Memory B cell (primary cell): ENCODE results near the gene SLAMF8.
A peak's percentile ranks its signal among the peaks of the same experiment; 100 is the strongest.

Experiments
- ATAC-seq: fragments of 150-1000 bp; cut with Tn5 transposase; 2 replicates; pipeline ENCODE4 v1.10.0; 2021; ENCODE audit warnings: low read depth, mild to moderate bottlenecking, moderate library complexity
- DNase-seq, 2 donors: peaks; one replicate each; pipeline ENCODE4 v3.0.0; 2022; ENCODE audit warnings: low spot score in 2 of 2
- H3K27ac Mint-ChIP-seq: one replicate; pipeline ENCODE4 v1.8.0; 2022; ENCODE audit warnings: mild to moderate bottlenecking, moderate library complexity, mixed read lengths
- H3K27me3 Mint-ChIP-seq: one replicate; pipeline ENCODE4 v1.8.0; 2022; ENCODE audit warnings: mixed read lengths
- H3K36me3 Mint-ChIP-seq: one replicate; pipeline ENCODE4 v1.8.0; 2022; ENCODE audit warnings: mild to moderate bottlenecking, mixed read lengths
- H3K4me1 Mint-ChIP-seq: one replicate; pipeline ENCODE4 v1.8.0; 2022; ENCODE audit warnings: mixed read lengths
- H3K4me3 Mint-ChIP-seq: one replicate; pipeline ENCODE4 v1.8.0; 2022; ENCODE audit warnings: mild to moderate bottlenecking, moderate library complexity, mixed read lengths
- H3K9me3 Mint-ChIP-seq: one replicate; pipeline ENCODE4 v1.8.0; 2022; ENCODE audit warnings: mixed read lengths

Gene SLAMF8

DNA sequence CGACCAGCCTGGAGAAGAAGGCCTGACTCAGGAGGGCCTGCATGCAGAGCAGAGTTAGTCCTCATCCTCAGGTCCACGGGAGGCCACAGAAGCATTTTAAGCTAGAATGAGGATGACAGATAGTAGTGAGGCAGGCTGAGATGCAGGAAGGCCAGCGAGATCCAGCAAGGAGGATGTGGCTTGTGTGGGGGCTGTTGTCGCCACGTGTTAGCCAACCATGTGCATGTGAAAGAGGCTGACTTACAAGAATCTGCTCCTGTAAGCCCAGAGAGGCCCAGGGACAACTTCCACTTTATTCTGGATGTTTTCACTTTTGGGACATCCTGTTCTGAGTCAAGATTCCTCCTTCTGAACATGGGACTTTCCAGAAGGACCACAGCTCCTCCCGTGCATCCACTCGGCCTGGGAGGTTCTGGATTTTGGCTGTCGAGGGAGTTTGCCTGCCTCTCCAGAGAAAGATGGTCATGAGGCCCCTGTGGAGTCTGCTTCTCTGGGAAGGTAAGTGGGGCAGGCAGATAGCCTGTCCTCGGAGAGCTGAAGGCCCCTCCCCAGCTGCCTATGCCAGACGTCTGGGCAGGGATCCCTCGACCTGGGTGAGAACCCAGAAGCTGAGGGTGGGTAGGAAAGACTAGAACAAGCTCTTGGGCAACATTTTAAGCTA, at the start of gene SLAMF8:
Gene SLAMF8 (plus strand): TSS at position 433 of the 661 bp plus-strand sequence. CDS start 26 bp downstream, at position 459.
- no peaks in the 10 kb centered on the region for H3K9me3 Mint-ChIP-seq
- H3K27ac Mint-ChIP-seq, result peak within 1 kb of the TSS; percentile 21
- no peak for ATAC-seq
- DNase-seq, result no peak
- H3K27me3 Mint-ChIP-seq, result peaks cover 28% of the 10 kb centered on the region
- no peaks in the 10 kb centered on the region for H3K36me3 Mint-ChIP-seq
- H3K4me1 Mint-ChIP-seq, result peaks cover 12% of the 10 kb centered on the region
- no peak within 1 kb of the TSS for H3K4me3 Mint-ChIP-seq

DNA sequence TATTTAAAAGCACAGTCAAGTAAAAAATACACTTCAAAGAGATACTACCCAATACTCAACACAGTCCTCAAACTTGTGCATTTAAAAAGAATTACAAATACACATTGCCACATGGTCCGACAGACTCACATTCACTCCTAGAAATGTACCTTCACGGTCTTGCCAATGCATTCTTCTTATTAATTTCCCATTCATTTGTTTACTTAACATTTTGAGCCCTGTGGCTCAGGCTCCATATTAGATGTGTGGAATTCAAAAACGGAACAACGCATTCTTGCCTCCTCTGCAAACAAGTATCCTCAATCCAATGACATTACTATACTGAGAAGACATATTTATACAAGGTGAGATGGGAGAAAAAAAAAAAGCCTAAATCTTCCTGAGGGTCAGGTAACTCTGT, 48.4 kb upstream of the SLAMF8 start:
- Mint-ChIP-seq H3K36me3 (no peaks in the 10 kb centered on the region), H3K4me1 (peaks cover 16% of the 10 kb centered on the region), H3K4me3 (no peak overlapping the region), H3K27me3 (peaks cover under 1% of the 10 kb centered on the region), H3K9me3 (no peaks in the 10 kb centered on the region), H3K27ac (no peak overlapping the region)
- DNase-seq (no peak), ATAC-seq (no peak)

DNA sequence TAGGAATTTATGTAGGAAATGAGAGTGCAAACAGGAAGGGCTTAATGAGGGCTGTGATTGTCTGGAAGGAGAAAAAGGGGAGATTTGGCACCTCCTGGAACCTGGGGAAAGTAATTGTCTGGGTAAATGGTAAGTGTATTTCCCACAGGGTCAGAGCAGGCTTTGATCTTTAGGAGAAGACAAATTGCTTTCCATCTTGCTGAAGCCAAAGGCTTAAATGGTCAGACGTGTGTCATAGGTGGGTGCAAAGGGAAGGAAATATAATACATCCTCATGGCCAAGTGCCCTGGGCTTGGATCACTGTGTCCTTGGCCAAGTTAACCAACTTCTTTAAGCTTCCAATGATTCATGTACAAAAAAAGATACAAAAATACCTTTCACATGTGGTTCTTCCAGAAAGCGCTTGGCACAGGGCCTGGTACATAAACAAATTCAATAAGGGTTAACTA, 47.2 kb upstream of the SLAMF8 start:
- ATAC-seq, result no peak
- no peaks in the 10 kb centered on the region for H3K9me3 Mint-ChIP-seq
- no peak overlapping the region for H3K27ac Mint-ChIP-seq

DNA sequence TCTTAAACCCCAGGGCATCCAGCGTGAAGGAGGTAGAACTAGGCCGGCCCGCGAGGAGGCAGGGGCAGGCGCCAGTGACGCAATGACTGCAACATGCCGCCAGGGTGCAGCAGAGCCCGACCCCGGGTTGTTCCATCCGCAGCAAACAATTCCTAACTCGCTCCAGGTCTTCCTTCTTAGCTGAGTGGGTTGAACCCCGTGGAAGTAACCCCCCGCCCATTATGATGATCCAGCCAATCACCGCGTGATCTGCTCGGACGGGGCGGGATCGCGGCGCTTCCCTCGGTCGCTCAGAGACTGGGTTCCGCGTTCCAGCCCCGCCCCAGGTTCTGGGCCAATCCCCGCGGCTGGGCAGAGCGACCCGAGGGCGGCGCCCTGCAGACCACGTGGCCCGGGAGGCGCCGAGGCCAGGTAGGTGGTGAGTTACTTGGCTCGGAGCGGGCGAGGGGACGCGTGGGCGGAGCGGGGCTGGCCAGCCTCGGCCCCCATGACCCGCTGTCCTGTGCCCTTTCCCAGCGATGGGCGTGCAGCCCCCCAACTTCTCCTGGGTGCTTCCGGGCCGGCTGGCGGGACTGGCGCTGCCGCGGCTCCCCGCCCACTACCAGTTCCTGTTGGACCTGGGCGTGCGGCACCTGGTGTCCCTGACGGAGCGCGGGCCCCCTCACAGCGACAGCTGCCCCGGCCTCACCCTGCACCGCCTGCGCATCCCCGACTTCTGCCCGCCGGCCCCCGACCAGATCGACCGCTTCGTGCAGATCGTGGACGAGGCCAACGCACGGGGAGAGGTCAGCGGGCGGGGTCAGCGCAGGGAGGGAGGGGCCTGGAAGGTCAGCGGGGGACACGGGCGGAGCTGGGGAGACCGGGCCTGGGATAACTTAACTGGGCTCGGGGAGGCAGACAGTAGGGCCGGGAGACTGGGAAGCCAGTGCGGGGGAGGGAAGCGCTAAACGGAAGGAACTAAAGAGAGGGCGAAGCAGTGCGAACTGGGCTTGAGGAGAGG, 45.8 kb upstream of the SLAMF8 start, which contains the start of gene DUSP23:
Gene DUSP23 (plus strand): TSS at position 380 of the 1,000 bp plus-strand sequence. CDS start 139 bp downstream, at position 519.
- Mint-ChIP-seq H3K4me1 (peaks cover 16% of the 10 kb centered on the region), H3K4me3 (peak within 1 kb of the TSS; percentile 85), H3K36me3 (no peaks in the 10 kb centered on the region), H3K27me3 (no peaks in the 10 kb centered on the region), H3K27ac (peak within 1 kb of the TSS; percentile 65), H3K9me3 (no peaks in the 10 kb centered on the region)
- peak; percentile 95 for ATAC-seq
- DNase-seq, result peak; percentile 88 to 95

More for the DNA sequence above, 47.2 kb upstream of the SLAMF8 start:
- H3K4me3 Mint-ChIP-seq, result peak overlapping the region; percentile 70
- H3K4me1 Mint-ChIP-seq, result peaks cover 16% of the 10 kb centered on the region
- DNase-seq, result no peak
- H3K36me3 Mint-ChIP-seq, result no peaks in the 10 kb centered on the region
- H3K27me3 Mint-ChIP-seq, result no peaks in the 10 kb centered on the region

DNA sequence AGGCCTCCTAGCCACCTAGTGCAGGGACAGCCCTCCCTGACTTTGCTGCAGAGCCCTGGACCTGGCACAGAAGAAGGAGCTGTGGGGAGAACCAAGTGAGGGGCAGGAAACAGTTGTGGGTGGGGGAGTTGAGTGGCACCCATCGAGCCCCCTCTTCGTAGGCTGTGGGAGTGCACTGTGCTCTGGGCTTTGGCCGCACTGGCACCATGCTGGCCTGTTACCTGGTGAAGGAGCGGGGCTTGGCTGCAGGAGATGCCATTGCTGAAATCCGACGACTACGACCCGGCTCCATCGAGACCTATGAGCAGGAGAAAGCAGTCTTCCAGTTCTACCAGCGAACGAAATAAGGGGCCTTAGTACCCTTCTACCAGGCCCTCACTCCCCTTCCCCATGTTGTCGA, 44.7 kb upstream of the SLAMF8 start:
- H3K4me3 Mint-ChIP-seq, result peak overlapping the region; percentile 85
- DNase-seq, result no peak
- H3K4me1 Mint-ChIP-seq, result peaks cover 16% of the 10 kb centered on the region
- H3K27ac Mint-ChIP-seq, result no peak overlapping the region
- no peaks in the 10 kb centered on the region for H3K27me3 Mint-ChIP-seq
- ATAC-seq, result no peak
- H3K9me3 Mint-ChIP-seq, result no peaks in the 10 kb centered on the region
- no peaks in the 10 kb centered on the region for H3K36me3 Mint-ChIP-seq

DNA sequence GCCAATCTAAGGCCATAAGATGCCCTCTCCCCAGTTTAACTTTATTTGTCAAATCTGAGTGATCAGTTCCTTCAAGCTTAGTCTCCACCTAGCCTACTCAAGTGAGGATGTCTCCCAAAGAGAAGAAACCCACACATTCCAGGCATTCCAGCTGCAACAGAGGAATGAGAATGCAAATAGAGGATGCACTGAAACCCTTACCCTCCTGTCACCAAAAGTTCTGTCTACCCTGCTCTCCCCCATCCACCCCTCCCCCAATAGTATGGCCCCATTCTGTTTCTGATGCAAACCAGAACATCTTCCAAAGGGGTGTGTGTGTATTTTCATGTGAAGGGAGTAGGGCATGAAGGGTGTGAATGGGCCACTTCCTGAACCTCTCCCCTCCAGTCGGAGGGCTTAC, 42.9 kb upstream of the SLAMF8 start:
- Mint-ChIP-seq H3K36me3 (no peaks in the 10 kb centered on the region), H3K4me1 (peaks cover 16% of the 10 kb centered on the region), H3K9me3 (no peaks in the 10 kb centered on the region), H3K27ac (no peak overlapping the region), H3K27me3 (no peaks in the 10 kb centered on the region), H3K4me3 (no peak overlapping the region)
- ATAC-seq (no peak), DNase-seq (no peak)

DNA sequence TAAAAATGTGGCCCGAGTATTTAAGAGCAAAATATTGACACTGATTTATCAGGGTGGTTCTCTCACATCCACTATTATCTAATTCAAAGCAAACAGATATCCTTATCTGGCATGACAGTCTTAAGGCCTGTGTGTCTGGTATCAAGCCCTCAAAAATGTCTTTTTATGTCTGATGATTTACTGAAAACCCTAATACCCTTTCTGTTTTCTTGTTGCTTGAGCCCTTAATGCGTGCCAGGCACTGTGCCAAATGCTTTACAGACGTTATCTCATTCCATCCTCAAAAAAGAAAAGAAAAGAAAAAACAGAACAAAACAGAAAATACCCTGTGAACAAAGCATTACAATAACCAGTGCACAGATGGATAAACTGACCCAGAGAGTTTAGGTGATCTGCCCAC, 40.2 kb upstream of the SLAMF8 start:
- H3K27me3 Mint-ChIP-seq, result peaks cover 7% of the 10 kb centered on the region

DNA sequence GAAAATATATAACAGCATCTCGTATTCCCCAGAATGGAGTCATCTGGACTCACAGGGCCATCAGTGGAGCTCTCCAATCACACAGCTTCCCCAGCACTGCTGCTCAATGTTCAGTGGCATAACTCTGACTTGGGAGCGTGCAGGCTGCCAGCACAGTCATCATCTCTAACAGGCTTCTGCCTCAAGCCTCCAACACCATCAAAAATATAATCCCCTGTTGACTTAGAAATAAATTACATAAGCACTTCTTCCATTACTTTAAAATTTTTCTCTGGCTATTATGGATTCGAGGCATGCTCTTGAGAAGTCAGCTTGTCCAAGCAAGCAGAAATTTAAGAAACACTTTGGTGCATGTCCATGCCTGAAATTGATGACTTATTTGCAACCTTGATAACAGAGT, 39.7 kb upstream of the SLAMF8 start:
- ATAC-seq (no peak), DNase-seq (no peak)
- H3K4me1 Mint-ChIP-seq, result peaks cover 2% of the 10 kb centered on the region
- no peak overlapping the region for H3K4me3 Mint-ChIP-seq
- no peak overlapping the region for H3K27ac Mint-ChIP-seq
- peaks cover 7% of the 10 kb centered on the region for H3K27me3 Mint-ChIP-seq
- no peaks in the 10 kb centered on the region for H3K9me3 Mint-ChIP-seq
- no peaks in the 10 kb centered on the region for H3K36me3 Mint-ChIP-seq

More for the DNA sequence above, 40.2 kb upstream of the SLAMF8 start:
- no peak overlapping the region for H3K27ac Mint-ChIP-seq
- no peak for ATAC-seq
- H3K4me1 Mint-ChIP-seq, result peaks cover 5% of the 10 kb centered on the region
- H3K36me3 Mint-ChIP-seq, result no peaks in the 10 kb centered on the region
- no peak for DNase-seq
- no peaks in the 10 kb centered on the region for H3K9me3 Mint-ChIP-seq
- no peak overlapping the region for H3K4me3 Mint-ChIP-seq

DNA sequence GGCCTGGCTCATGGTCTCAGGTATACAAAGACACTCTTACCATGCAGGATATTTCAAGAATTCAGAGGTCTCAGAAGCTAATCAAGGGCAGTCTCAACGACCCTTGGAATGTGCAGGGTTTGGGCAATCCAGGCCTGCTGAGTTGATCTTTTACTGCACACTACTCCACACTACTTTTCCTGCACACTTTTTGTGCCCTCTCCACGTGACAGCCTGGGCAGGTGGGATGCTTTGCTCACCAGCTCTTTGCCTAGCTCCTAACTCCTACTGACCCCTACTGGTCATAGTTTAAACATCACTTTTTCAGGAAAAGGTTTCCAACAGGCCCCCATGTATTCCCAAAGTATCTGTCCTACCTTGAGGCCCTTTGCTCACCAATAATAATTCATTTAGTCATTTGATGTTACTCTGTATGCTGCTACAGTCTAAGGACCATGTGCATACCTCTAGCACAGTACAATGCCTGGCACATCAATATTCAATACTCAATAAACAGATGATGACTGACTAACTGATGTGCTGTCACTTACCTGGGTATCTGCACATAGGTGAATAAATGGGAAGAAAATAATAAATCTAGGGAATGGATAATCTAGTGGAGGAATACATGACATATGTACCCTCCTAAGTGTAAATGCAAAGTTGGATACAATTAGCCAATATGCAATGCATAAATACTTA, 36.3 kb upstream of the SLAMF8 start:
- Mint-ChIP-seq H3K4me1 (peaks cover 2% of the 10 kb centered on the region), H3K27ac (no peak overlapping the region), H3K9me3 (no peaks in the 10 kb centered on the region), H3K4me3 (no peak overlapping the region), H3K27me3 (peaks cover 11% of the 10 kb centered on the region), H3K36me3 (no peaks in the 10 kb centered on the region)
- ATAC-seq (no peak), DNase-seq (no peak)

DNA sequence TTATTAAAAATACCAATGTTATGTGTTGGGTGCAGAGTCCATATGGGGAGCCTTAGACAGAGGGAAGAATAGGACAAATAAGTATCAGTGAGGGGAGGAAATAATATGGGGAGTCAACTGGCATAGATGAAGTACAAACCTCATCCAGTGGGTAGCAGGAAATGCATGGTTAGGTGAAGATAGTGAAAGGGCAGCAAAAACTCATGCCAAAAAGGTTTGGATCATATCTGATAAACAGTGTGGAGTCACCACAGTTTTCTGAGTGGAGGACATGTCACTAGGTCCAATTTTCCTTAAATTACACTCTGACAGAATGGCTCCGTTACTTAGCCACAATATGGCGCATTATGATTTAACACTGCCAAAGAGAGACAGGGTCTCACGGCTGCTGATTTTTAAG, 35.6 kb upstream of the SLAMF8 start:
- DNase-seq, result no peak
- no peak for ATAC-seq
- peaks cover 11% of the 10 kb centered on the region for H3K27me3 Mint-ChIP-seq
- no peak overlapping the region for H3K4me3 Mint-ChIP-seq
- H3K36me3 Mint-ChIP-seq, result no peaks in the 10 kb centered on the region
- H3K9me3 Mint-ChIP-seq, result no peaks in the 10 kb centered on the region
- no peak overlapping the region for H3K27ac Mint-ChIP-seq
- peaks cover 2% of the 10 kb centered on the region for H3K4me1 Mint-ChIP-seq

DNA sequence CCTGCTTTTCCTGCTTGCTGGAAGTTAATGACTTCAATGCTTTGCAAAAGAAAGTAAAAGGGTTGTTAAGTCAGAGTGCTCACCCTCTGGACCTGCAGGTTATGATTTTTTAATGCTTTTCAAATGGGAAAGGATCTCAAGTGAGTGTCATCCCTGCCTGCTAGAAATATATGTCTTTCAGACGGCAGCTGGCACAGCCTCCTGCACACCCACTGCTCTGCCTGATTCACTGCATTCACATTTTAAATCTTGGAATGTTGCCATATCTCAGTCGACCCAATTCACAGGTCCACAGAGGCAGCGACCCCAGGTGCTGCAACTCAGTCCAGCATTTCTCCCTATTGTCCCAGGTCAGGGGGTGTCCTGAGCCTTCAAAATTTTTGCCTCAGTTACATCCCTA, 35.2 kb upstream of the SLAMF8 start:
- Mint-ChIP-seq H3K27ac (no peak overlapping the region), H3K9me3 (no peaks in the 10 kb centered on the region), H3K4me1 (peaks cover 2% of the 10 kb centered on the region)

DNA sequence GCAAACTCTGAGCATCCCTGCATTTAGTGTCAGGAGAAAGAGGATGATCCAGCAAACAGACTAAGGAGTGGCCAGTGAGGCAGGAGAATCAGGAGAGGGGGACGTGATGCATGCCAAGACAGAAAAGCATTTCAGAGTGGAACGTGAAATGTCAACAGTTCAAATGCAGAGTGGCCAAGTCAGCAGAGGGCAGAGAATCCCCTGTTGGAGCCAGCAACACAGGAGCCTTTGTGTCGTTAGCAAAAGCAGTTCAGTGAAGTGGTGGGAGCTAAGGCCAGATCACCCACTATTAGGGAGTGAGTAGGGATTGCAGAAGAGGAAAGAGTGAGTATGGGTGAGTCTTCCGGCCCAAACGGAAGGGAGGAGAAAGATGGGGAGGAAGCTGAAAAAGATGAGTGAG, 31.1 kb upstream of the SLAMF8 start:
- ATAC-seq, result no peak
- Mint-ChIP-seq H3K36me3 (no peaks in the 10 kb centered on the region), H3K9me3 (no peaks in the 10 kb centered on the region), H3K4me1 (peaks cover 2% of the 10 kb centered on the region), H3K27ac (no peak overlapping the region), H3K27me3 (peaks cover 20% of the 10 kb centered on the region), H3K4me3 (no peak overlapping the region)
- DNase-seq, result no peak

More for the DNA sequence above, 35.2 kb upstream of the SLAMF8 start:
- no peak for DNase-seq
- ATAC-seq, result no peak
- Mint-ChIP-seq H3K36me3 (no peaks in the 10 kb centered on the region), H3K27me3 (peaks cover 13% of the 10 kb centered on the region), H3K4me3 (no peak overlapping the region)

DNA sequence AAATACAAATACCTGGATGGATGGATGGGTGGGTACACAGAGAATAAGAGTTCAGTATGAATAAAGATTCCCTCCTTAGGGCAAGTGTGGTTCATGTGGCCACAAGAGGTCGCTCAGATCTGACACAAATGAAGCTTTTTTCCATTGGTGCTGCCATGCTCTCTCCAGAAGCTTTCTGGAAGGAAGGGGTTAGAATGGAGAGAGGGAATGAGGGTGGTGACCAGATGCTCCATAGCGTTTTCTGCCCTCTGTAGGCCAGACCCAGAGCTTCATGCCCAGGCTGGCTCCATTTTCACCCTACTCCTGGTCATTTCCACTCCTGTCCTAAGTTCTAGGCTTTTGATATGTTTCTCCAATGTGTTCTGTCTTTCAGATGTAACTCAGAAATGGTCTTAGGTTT, 27.8 kb upstream of the SLAMF8 start:
- H3K27me3 Mint-ChIP-seq, result peaks cover 17% of the 10 kb centered on the region
- DNase-seq, result peak; percentile 38 to 46
- no peak overlapping the region for H3K27ac Mint-ChIP-seq
- no peak overlapping the region for H3K4me3 Mint-ChIP-seq
- peak; percentile 67 for ATAC-seq
- H3K36me3 Mint-ChIP-seq, result no peaks in the 10 kb centered on the region
- H3K9me3 Mint-ChIP-seq, result no peaks in the 10 kb centered on the region
- H3K4me1 Mint-ChIP-seq, result peaks cover 5% of the 10 kb centered on the region
